ENCODE data around the gene SNU13.
"Not testable (repeated sequence)": the region's sequence is repeated elsewhere in the genome, so short reads cannot be mapped to it uniquely, and the experiment has no call there.

GRCh38 chr22:41686890-41687289, 1.8 kb downstream of the SNU13 start:
- not testable (repeated sequence) for TF ChIP-seq POLR2A (IDR thresholded peaks at IDR 0.05)
- TF ChIP-seq, protein P1, sequence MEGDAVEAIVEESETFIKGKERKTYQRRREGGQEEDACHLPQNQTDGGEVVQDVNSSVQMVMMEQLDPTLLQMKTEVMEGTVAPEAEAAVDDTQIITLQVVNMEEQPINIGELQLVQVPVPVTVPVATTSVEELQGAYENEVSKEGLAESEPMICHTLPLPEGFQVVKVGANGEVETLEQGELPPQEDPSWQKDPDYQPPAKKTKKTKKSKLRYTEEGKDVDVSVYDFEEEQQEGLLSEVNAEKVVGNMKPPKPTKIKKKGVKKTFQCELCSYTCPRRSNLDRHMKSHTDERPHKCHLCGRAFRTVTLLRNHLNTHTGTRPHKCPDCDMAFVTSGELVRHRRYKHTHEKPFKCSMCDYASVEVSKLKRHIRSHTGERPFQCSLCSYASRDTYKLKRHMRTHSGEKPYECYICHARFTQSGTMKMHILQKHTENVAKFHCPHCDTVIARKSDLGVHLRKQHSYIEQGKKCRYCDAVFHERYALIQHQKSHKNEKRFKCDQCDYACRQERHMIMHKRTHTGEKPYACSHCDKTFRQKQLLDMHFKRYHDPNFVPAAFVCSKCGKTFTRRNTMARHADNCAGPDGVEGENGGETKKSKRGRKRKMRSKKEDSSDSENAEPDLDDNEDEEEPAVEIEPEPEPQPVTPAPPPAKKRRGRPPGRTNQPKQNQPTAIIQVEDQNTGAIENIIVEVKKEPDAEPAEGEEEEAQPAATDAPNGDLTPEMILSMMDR (IDR thresholded peaks at IDR 0.05) = not testable (repeated sequence)
